Activated T-cell treated with anti-CD3 and anti-CD28 coated beads for 1 hour (primary cell): ENCODE measurements around the gene CDK10.

Experiments used
- DNase-seq: peaks from one replicate; pipeline ENCODE4 v3.0.0-alpha.2; 2020; ENCODE audit warnings: low read depth

Gene CDK10

GRCh38 chr16:89736554-89736953 lies 50.1 kb downstream of the CDK10 start:
- no peak for DNase-seq

- DNase-seq: no peak
Observed at GRCh38 chr16:89737341-89738071, 51.0 kb downstream of the CDK10 start.

GRCh38 chr16:89738072-89738377 lies 51.5 kb downstream of the CDK10 start:
- no peak for DNase-seq

GRCh38 chr16:89738538-89739317 lies 52.2 kb downstream of the CDK10 start:
- DNase-seq: no peak

GRCh38 chr16:89739383-89739782 lies 52.9 kb downstream of the CDK10 start:
- no peak for DNase-seq

GRCh38 chr16:89741342-89742014 lies 55.0 kb downstream of the CDK10 start:
- DNase-seq: no peak

- no peak for DNase-seq
Observed at GRCh38 chr16:89742948-89743347, 56.5 kb downstream of the CDK10 start.

GRCh38 chr16:89744813-89745212 lies 58.3 kb downstream of the CDK10 start:
- DNase-seq: no peak
